A673 (cell line): ENCODE data around the gene SSTR5. TPM values are rescaled to one million over a fixed set of nuclear protein-coding genes. Genes with fewer than 3 reads are reported as not detected.

Source experiments
- BruUV-seq: library from RNA; stranded (reverse); fragments of 400-500 nt; replicated peaks from 2 replicates; lab custom pipeline; 2021; lab: Mats Ljungman, UMichigan
- CTCF ChIA-PET: fragments of 300-600 bp; sonication (Branson Sonifier 250); formaldehyde crosslinking; loops from one replicate; lab custom pipeline; 2022; ENCODE audit warnings: antibody characterized with exemption; lab: Charles Lee
- POLR2A ChIA-PET: fragments of 300-600 bp; sonication (Branson Sonifier 250); formaldehyde crosslinking; loops from one replicate; lab custom pipeline; 2022; ENCODE audit warnings: antibody characterized with exemption; ENCODE audit not compliant: low non-redundant PET; lab: Charles Lee
- DNase-seq: peaks from one replicate; pipeline ENCODE4 v3.0.0-alpha.2; 2015; ENCODE audit warnings: low spot score
- H3K27ac ChIP-seq: fragments of 200-600 bp; sonication (generic); 2 replicates; pipeline ENCODE4 v1.5.1; 2016; ENCODE audit warnings: mixed run types, low read depth, mild to moderate bottlenecking, mixed read lengths, antibody characterized with exemption, low read length; ENCODE audit not compliant: poor library complexity, severe bottlenecking
- H3K27me3 ChIP-seq: fragments of 200-600 bp; sonication (generic); replicated peaks from 2 replicates; pipeline ENCODE4 v1.6.1; 2017; ENCODE audit warnings: mixed run types, low read depth, mild to moderate bottlenecking, mixed read lengths, antibody characterized with exemption, low read length; ENCODE audit not compliant: insufficient read depth, poor library complexity
- H3K36me3 ChIP-seq: fragments of 200-600 bp; sonication (generic); 2 replicates; pipeline ENCODE4 v1.6.1; 2016; ENCODE audit warnings: mixed run types, mild to moderate bottlenecking, mixed read lengths, antibody characterized with exemption, low read length; ENCODE audit not compliant: insufficient read depth, poor library complexity, severe bottlenecking
- H3K4me1 ChIP-seq: fragments of 200-600 bp; sonication (generic); 2 replicates; pipeline ENCODE4 v1.6.1; 2017; ENCODE audit warnings: mixed run types, mild to moderate bottlenecking, mixed read lengths, antibody characterized with exemption, low read length; ENCODE audit not compliant: insufficient read depth, poor library complexity, severe bottlenecking
- H3K4me3 ChIP-seq: fragments of 200-600 bp; sonication (generic); 2 replicates; pipeline ENCODE4 v1.5.1; 2016; ENCODE audit warnings: low read depth, mixed run types, mild to moderate bottlenecking, mixed read lengths, low read length; ENCODE audit not compliant: poor library complexity, severe bottlenecking
- H3K9me3 ChIP-seq: fragments of 200-600 bp; sonication (generic); 2 replicates; pipeline ENCODE4 v1.6.1; 2016; ENCODE audit warnings: mixed run types, low read depth, mild to moderate bottlenecking, mixed read lengths, antibody characterized with exemption, low read length; ENCODE audit not compliant: poor library complexity, severe bottlenecking
- EZH2 ChIP-seq: fragments of 200-600 bp; sonication (generic); IDR thresholded peaks from 2 replicates; pipeline ENCODE4 v1.6.1; 2017; ENCODE audit warnings: borderline replicate concordance, low read depth, mild to moderate bottlenecking, mixed read lengths, antibody characterized with exemption, low read length; ENCODE audit not compliant: poor library complexity, severe bottlenecking
- intact Hi-C: fragments of 100-400 bp; cut with micrococcal nuclease; formaldehyde crosslinking; loops from one replicate; pipeline ENCODE4 v1.10.0; 2022; ENCODE audit not compliant: unreplicated experiment
- total RNA-seq: library from RNA; stranded (reverse); gene quantifications from 2 replicates; pipeline ENCODE4 v1.2.3, GENCODE V29; 2021
- TF ChIP-seq, protein P1 (sequence below): fragments of 300-800, 200-600 bp; sonication (generic); conservative IDR thresholded peaks from 2 replicates; pipeline ENCODE4 v1.5.1; 2017; ENCODE audit warnings: low read depth, mild to moderate bottlenecking, antibody characterized with exemption, low read length, moderate library complexity, mixed read lengths

The SSTR5 gene
- total RNA-seq, 1 experiment from 2014 or later: not detected

DNA sequence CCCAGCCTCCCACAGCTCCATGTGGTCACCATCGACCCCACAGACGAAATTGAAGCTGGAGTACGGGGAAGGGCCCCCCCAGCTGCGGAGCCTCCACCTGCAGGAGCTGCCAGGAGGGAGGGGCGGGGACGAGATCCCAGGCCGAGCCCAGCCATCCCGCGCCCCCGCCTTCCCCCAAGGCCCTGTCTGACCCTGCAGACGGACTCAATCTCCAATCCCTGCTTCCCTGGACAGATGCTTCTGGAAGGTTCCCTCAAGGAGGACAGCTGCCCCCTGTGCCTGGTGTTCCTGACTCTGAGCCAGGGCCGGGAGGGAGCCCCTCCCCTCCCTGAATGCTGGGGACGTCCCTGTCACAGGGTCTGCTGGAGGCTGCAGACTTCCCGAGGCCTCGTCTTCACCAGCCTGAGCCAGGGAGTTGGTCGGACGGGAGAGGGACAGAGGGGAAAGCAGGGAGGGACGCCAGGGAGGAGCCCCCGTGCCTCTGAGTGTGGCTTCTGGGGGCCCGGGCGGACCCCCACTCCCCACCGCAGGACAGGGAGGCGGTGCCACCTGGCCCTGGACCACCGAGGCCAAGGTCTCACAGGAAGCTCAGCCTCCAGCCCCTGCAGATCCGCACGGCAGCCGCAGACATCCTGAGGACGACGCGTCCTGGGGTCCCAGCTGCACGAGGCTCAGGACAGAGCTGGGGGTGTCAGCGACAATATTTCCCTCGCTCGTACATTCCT, 44.8 kb downstream of the SSTR5 start:
- POLR2A ChIA-PET: no interaction called here
- no peaks in the 10 kb centered on the region for H3K4me1 ChIP-seq

DNA sequence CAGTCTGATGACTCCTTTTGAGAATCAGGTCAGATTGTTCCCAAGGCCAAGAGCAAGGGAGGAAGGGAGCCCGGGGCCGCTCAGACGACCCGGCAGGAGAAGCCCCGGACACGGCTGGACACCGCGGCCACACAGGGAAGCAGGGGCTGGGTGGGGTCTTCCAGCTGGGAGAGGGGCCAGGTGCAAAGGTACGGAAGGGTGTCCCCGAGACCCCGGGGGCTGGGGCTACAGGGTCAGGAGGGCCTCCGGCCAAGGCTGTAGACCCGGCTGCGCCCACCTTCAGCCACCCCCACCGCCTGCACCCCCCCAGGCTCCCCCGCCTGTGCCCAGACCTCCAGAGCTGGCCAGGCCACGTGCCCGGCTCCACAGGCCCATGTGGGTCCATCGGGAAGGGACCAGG, 45.4 kb downstream of the SSTR5 start:
- Histone ChIP-seq H3K27me3 (no peaks in the 10 kb centered on the region), H3K4me3 (no peak overlapping the region), H3K36me3 (no peaks in the 10 kb centered on the region), H3K27ac (no peak overlapping the region), H3K9me3 (no peaks in the 10 kb centered on the region), H3K4me1 (no peaks in the 10 kb centered on the region)
- POLR2A ChIA-PET: no interaction called here
- intact Hi-C loops: no loop called here
- DNase-seq: no peak
- CTCF ChIA-PET: no interaction called here
- no peak for TF ChIP-seq EZH2
- no TSS peak for BruUV-seq

More for the DNA sequence above, 44.8 kb downstream of the SSTR5 start:
- no peak for DNase-seq
- CTCF ChIA-PET: no interaction called here
- Histone ChIP-seq H3K36me3 (no peaks in the 10 kb centered on the region), H3K4me3 (no peak overlapping the region), H3K9me3 (no peaks in the 10 kb centered on the region), H3K27ac (no peak overlapping the region), H3K27me3 (no peaks in the 10 kb centered on the region)
- intact Hi-C loops: no loop called here
- no peak for TF ChIP-seq EZH2
- TF ChIP-seq, protein P1, sequence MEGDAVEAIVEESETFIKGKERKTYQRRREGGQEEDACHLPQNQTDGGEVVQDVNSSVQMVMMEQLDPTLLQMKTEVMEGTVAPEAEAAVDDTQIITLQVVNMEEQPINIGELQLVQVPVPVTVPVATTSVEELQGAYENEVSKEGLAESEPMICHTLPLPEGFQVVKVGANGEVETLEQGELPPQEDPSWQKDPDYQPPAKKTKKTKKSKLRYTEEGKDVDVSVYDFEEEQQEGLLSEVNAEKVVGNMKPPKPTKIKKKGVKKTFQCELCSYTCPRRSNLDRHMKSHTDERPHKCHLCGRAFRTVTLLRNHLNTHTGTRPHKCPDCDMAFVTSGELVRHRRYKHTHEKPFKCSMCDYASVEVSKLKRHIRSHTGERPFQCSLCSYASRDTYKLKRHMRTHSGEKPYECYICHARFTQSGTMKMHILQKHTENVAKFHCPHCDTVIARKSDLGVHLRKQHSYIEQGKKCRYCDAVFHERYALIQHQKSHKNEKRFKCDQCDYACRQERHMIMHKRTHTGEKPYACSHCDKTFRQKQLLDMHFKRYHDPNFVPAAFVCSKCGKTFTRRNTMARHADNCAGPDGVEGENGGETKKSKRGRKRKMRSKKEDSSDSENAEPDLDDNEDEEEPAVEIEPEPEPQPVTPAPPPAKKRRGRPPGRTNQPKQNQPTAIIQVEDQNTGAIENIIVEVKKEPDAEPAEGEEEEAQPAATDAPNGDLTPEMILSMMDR: no peak
- BruUV-seq: no TSS peak

DNA sequence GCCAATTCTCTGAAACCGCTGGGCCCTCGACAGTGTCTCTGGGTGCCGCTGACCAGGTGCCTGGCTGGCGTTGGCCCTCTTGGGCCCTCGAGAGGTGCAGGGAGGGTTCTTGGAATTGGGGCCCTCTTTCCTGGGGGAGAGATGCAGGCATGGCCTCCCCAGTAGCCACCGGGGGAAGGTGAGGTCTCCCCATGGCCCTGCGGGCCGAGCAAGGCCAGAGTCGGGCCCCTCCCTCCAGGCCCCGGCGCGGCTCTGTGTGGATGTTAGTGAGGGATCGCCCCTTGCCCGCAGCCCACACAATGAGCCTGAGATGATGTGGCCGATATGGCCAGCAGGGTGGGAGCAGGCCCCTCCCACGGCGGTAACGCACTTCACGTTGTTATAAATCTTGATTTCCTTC, 46.6 kb downstream of the SSTR5 start:
- intact Hi-C loops: no loop called here
- POLR2A ChIA-PET: no interaction called here
- H3K9me3 ChIP-seq: no peaks in the 10 kb centered on the region
- H3K4me1 ChIP-seq: no peaks in the 10 kb centered on the region
- DNase-seq: no peak
- no peaks in the 10 kb centered on the region for H3K27me3 ChIP-seq
- H3K36me3 ChIP-seq: no peaks in the 10 kb centered on the region
- no peak overlapping the region for H3K27ac ChIP-seq
- no TSS peak for BruUV-seq
- TF ChIP-seq, protein P1: no peak
- CTCF ChIA-PET: no interaction called here
- H3K4me3 ChIP-seq: no peak overlapping the region
